ENCODE data around the gene TCTA. TPM values are rescaled to one million over a fixed set of nuclear protein-coding genes. Genes with fewer than 3 reads are reported as not detected.

TCTA gene
- total RNA-seq, 6 experiments from 2014 or later: 45.5 to 58.7 (median 49.9) TPM

DNA sequence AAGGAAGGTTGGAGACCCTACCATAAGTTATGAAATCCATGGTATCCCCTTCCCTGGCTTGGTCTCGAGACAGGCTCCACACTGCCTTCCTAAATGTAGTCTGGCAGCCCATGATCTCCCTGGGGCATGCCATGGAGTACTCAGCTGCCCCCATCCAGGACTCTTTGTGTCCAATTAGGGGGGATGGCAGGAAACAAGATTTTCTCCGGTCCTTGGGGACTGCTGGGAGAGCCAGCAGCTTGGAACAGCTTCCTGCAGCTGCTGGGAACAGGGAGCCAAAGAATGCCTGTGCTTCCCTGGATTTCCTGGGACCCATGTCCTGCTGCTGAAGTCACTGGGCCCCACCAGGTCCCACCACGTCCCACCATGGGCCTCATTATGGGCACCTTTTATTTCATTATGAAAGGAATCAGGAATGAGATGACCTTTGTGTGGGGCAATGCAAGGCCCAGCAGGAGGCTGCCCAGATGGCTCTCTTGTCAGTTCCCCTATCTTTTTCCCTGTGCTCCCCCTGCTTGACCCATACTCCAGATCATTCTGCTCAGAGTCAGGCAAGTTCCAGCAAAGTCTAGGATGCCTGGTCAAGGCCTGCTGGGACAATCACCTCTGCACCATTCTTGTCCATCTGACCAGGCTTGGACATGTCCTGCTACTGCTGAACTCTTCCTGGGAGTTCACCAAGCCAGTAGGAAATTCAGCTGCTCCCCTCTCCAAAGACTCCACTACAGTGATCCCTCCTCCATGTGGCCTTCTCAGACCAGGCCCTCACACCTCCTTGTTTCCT lies 42.9 kb downstream of the TCTA start:
- Mint-ChIP-seq H3K9me3 (no peaks in the 10 kb centered on the region), H3K27ac (peak overlapping the region; percentile 36; the same call in 1 of the 2 replicates), H3K27me3 (ENCODE audit: insufficient read depth) (peaks cover 3% of the 10 kb centered on the region), H3K36me3 (ENCODE audit: low read depth) (no peaks in the 10 kb centered on the region), H3K4me1 (ENCODE audit: low read depth) (peaks cover 24% of the 10 kb centered on the region), H3K4me3 (no peak overlapping the region)
- TF ChIP-seq, protein P1, sequence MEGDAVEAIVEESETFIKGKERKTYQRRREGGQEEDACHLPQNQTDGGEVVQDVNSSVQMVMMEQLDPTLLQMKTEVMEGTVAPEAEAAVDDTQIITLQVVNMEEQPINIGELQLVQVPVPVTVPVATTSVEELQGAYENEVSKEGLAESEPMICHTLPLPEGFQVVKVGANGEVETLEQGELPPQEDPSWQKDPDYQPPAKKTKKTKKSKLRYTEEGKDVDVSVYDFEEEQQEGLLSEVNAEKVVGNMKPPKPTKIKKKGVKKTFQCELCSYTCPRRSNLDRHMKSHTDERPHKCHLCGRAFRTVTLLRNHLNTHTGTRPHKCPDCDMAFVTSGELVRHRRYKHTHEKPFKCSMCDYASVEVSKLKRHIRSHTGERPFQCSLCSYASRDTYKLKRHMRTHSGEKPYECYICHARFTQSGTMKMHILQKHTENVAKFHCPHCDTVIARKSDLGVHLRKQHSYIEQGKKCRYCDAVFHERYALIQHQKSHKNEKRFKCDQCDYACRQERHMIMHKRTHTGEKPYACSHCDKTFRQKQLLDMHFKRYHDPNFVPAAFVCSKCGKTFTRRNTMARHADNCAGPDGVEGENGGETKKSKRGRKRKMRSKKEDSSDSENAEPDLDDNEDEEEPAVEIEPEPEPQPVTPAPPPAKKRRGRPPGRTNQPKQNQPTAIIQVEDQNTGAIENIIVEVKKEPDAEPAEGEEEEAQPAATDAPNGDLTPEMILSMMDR (IDR thresholded peaks at IDR 0.05): no peak
- DNase-seq: no peak

GRCh38 chr3:49456466-49456865 lies 44.2 kb downstream of the TCTA start:
- H3K4me1 Mint-ChIP-seq (ENCODE audit: low read depth): peaks cover 31% of the 10 kb centered on the region
- peak; percentile 18 for DNase-seq
- peak overlapping the region; percentile 67 for H3K27ac Mint-ChIP-seq
- H3K36me3 Mint-ChIP-seq (ENCODE audit: low read depth): no peaks in the 10 kb centered on the region
- TF ChIP-seq, protein P1 (IDR thresholded peaks at IDR 0.05): no peak
- H3K4me3 Mint-ChIP-seq: no peak overlapping the region
- no peaks in the 10 kb centered on the region for H3K9me3 Mint-ChIP-seq
- H3K27me3 Mint-ChIP-seq (ENCODE audit: insufficient read depth): peaks cover 3% of the 10 kb centered on the region; the same call in 1 of the 2 replicates

- H3K4me3 Mint-ChIP-seq: no peak overlapping the region
- no peaks in the 10 kb centered on the region for H3K9me3 Mint-ChIP-seq
- DNase-seq: no peak
- H3K27ac Mint-ChIP-seq: no peak overlapping the region
- TF ChIP-seq, protein P1 (IDR thresholded peaks at IDR 0.05): no peak
- H3K4me1 Mint-ChIP-seq (ENCODE audit: low read depth): peaks cover 42% of the 10 kb centered on the region
- no peaks in the 10 kb centered on the region for H3K36me3 Mint-ChIP-seq (ENCODE audit: low read depth)
- H3K27me3 Mint-ChIP-seq (ENCODE audit: insufficient read depth): peaks cover 3% of the 10 kb centered on the region; the same call in 1 of the 2 replicates
These were observed 48.1 kb downstream of the TCTA start for GRCh38 chr3:49460188-49460890.

- H3K27ac Mint-ChIP-seq: peak overlapping the region; percentile 78
- TF ChIP-seq, protein P1 (IDR thresholded peaks at IDR 0.05): no peak
- no peaks in the 10 kb centered on the region for H3K36me3 Mint-ChIP-seq (ENCODE audit: low read depth)
- peaks cover 3% of the 10 kb centered on the region; the same call in 1 of the 2 replicates for H3K27me3 Mint-ChIP-seq (ENCODE audit: insufficient read depth)
- DNase-seq: no peak
- no peak overlapping the region for H3K4me3 Mint-ChIP-seq
- peaks cover 36% of the 10 kb centered on the region for H3K4me1 Mint-ChIP-seq (ENCODE audit: low read depth)
- H3K9me3 Mint-ChIP-seq: no peaks in the 10 kb centered on the region
These were observed 48.7 kb downstream of the TCTA start for GRCh38 chr3:49460956-49461355.

GRCh38 chr3:49461443-49462171 lies 49.4 kb downstream of the TCTA start:
- no peaks in the 10 kb centered on the region for H3K9me3 Mint-ChIP-seq
- TF ChIP-seq, protein P1 (IDR thresholded peaks at IDR 0.05): no peak
- peak overlapping the region; percentile 3; the same call in 1 of the 2 replicates for H3K4me3 Mint-ChIP-seq
- DNase-seq: no peak
- H3K36me3 Mint-ChIP-seq (ENCODE audit: low read depth): no peaks in the 10 kb centered on the region
- H3K4me1 Mint-ChIP-seq (ENCODE audit: low read depth): peaks cover 29% of the 10 kb centered on the region
- H3K27ac Mint-ChIP-seq: peak overlapping the region; percentile 78
- peaks cover 3% of the 10 kb centered on the region; the same call in 1 of the 2 replicates for H3K27me3 Mint-ChIP-seq (ENCODE audit: insufficient read depth)
